Measurements from ENCODE around the gene FXYD6.
A peak's percentile ranks its signal among the peaks of the same experiment; 100 is the strongest.

FXYD6 gene

GRCh38 chr11:117909611-117910382 is 33.3 kb upstream of the FXYD6 start:
- DNase-seq = no peak

GRCh38 chr11:117908959-117909610 is 32.6 kb upstream of the FXYD6 start:
- no peak for DNase-seq

GRCh38 chr11:117908109-117908895 is 31.8 kb upstream of the FXYD6 start:
- no peak for DNase-seq

GRCh38 chr11:117907276-117908108 is 31.0 kb upstream of the FXYD6 start:
- DNase-seq = peak; percentile 24

GRCh38 chr11:117906710-117907109 is 30.3 kb upstream of the FXYD6 start:
- DNase-seq = no peak

GRCh38 chr11:117906126-117906525 is 29.7 kb upstream of the FXYD6 start:
- no peak for DNase-seq

- DNase-seq = no peak
Measured at GRCh38 chr11:117905524-117905923, 29.1 kb upstream of the FXYD6 start.

GRCh38 chr11:117903505-117904382 is 27.3 kb upstream of the FXYD6 start:
- DNase-seq = no peak

GRCh38 chr11:117902001-117902845 is 25.8 kb upstream of the FXYD6 start:
- no peak for DNase-seq

GRCh38 chr11:117901601-117902000 is 25.1 kb upstream of the FXYD6 start:
- no peak for DNase-seq

- no peak for DNase-seq
Measured at GRCh38 chr11:117900720-117901440, 24.4 kb upstream of the FXYD6 start.

- DNase-seq = no peak
Measured at GRCh38 chr11:117900121-117900648, 23.7 kb upstream of the FXYD6 start.

- DNase-seq = no peak
Measured at GRCh38 chr11:117898059-117898458, 21.6 kb upstream of the FXYD6 start.

- DNase-seq = no peak
Measured at GRCh38 chr11:117892651-117893050, 16.2 kb upstream of the FXYD6 start.

GRCh38 chr11:117891362-117891761 is 14.9 kb upstream of the FXYD6 start:
- DNase-seq = no peak

GRCh38 chr11:117888139-117888566 is 11.7 kb upstream of the FXYD6 start:
- no peak for DNase-seq

GRCh38 chr11:117887431-117888138 is 11.1 kb upstream of the FXYD6 start:
- no peak for DNase-seq

- no peak for DNase-seq
Measured at GRCh38 chr11:117885777-117886176, 9.3 kb upstream of the FXYD6 start.

- DNase-seq = no peak
Measured at GRCh38 chr11:117884994-117885393, 8.5 kb upstream of the FXYD6 start.
